T-helper 1 cell treated with Interleukin-12 subunit alpha and Interleukin-12 subunit beta and Interleukin-4 antibody, amounts not matched to agents 30 μg/mL and 1 μg/mL, for 36 hours (primary cell): ENCODE results near the gene RIT1.

ENCODE experiments used
- H3K27ac Mint-ChIP-seq: one replicate; pipeline ENCODE4 v1.8.0; 2021; ENCODE audit warnings: mild to moderate bottlenecking, mixed read lengths
- H3K27me3 Mint-ChIP-seq: one replicate; pipeline ENCODE4 v1.8.0; 2021; ENCODE audit warnings: low read depth, mixed read lengths
- H3K36me3 Mint-ChIP-seq: one replicate; pipeline ENCODE4 v1.8.0; 2021; ENCODE audit warnings: low read depth, mixed read lengths
- H3K4me1 Mint-ChIP-seq: one replicate; pipeline ENCODE4 v1.8.0; 2021; ENCODE audit warnings: low read depth, mixed read lengths
- H3K4me3 Mint-ChIP-seq: one replicate; pipeline ENCODE4 v1.8.0; 2021; ENCODE audit warnings: mild to moderate bottlenecking, moderate library complexity, mixed read lengths
- H3K9me3 Mint-ChIP-seq: one replicate; pipeline ENCODE4 v1.8.0; 2021; ENCODE audit warnings: mixed read lengths

RIT1 gene

DNA sequence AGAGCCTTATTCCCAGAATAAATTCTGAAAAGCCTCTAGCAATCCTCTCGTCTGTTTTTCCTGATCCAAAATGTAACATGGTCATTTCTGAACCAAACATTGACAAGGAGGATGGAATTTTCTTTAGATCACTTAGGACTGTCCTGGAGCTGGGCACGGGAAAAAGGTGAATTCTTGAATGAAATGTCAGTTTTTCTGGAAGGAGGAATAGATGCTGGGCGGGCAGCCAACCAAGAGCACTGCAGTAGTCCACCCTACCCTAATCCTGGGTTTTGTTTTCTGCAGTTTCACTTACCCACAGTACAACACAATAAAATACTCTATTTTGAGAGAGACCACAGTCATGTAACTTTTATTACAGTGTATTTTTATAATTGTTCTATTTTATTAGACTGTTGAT, 20.9 kb downstream of the RIT1 start:
- no peak overlapping the region for H3K27ac Mint-ChIP-seq
- H3K27me3 Mint-ChIP-seq, result no peaks in the 10 kb centered on the region
- H3K36me3 Mint-ChIP-seq, result peaks cover 2% of the 10 kb centered on the region
- H3K4me1 Mint-ChIP-seq, result peaks cover 11% of the 10 kb centered on the region
- H3K9me3 Mint-ChIP-seq, result no peaks in the 10 kb centered on the region
- no peak overlapping the region for H3K4me3 Mint-ChIP-seq

GRCh38 chr1:155889566-155889965, 21.6 kb downstream of the RIT1 start:
- Mint-ChIP-seq H3K36me3 (peaks cover 2% of the 10 kb centered on the region), H3K27me3 (no peaks in the 10 kb centered on the region)

GRCh38 chr1:155888481-155888880, 22.7 kb downstream of the RIT1 start:
- no peak overlapping the region for H3K27ac Mint-ChIP-seq
- peaks cover 8% of the 10 kb centered on the region for H3K4me1 Mint-ChIP-seq
- no peaks in the 10 kb centered on the region for H3K9me3 Mint-ChIP-seq
- H3K36me3 Mint-ChIP-seq, result peaks cover 2% of the 10 kb centered on the region
- H3K27me3 Mint-ChIP-seq, result no peaks in the 10 kb centered on the region
- H3K4me3 Mint-ChIP-seq, result no peak overlapping the region

More at GRCh38 chr1:155889566-155889965, 21.6 kb downstream of the RIT1 start:
- no peaks in the 10 kb centered on the region for H3K9me3 Mint-ChIP-seq
- H3K27ac Mint-ChIP-seq, result no peak overlapping the region
- H3K4me1 Mint-ChIP-seq, result peaks cover 11% of the 10 kb centered on the region
- no peak overlapping the region for H3K4me3 Mint-ChIP-seq

GRCh38 chr1:155884982-155885381, 26.2 kb downstream of the RIT1 start:
- no peaks in the 10 kb centered on the region for H3K27me3 Mint-ChIP-seq
- H3K36me3 Mint-ChIP-seq, result peaks cover 16% of the 10 kb centered on the region
- no peaks in the 10 kb centered on the region for H3K4me1 Mint-ChIP-seq
- H3K9me3 Mint-ChIP-seq, result no peaks in the 10 kb centered on the region
- H3K4me3 Mint-ChIP-seq, result no peak overlapping the region
- H3K27ac Mint-ChIP-seq, result no peak overlapping the region

DNA sequence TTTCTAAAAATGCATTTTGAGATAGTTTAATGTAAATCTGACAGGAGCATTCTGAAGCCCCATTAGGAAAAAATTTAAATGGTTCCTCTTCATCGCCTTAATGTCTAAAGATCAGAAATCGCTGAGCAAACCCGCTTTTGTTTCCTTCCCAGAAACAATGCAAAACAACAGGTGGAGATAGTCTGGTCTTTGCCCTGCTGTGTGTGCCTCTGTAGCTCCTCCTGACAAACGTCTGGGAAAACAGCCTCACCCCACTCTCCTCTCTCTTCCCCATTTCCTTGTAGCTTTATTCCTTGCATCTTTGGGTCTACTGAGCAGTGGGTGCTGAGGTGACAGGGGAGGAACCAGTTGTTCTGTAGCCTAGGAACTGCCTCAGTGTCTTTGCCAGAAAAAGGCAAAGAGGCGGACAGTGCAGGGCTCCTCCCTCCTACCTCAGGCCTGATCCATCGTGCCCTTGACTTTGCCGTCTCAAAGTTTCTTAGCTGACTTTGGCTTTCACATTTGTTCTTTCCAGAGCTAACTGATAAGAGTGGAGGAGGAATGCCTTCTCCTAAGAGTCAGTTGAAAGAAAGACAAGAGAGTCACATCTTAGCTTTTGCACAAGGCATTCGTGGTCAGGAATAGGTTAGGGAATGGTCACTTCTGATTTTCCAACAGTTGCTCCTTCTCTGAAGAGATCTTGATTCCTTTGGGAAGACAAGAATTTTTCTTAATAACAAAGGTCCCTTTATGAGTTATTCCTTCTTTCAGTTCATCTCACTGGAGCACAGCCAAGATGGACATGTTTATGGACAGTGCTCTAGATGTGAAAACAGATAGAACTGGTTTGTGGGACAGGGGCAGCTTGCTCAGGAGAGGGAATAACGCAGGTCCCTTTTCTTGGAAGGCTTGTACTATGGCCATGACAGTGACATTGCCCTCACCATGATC, 26.9 kb downstream of the RIT1 start:
- Mint-ChIP-seq H3K27ac (no peak overlapping the region), H3K4me3 (no peak overlapping the region)

DNA sequence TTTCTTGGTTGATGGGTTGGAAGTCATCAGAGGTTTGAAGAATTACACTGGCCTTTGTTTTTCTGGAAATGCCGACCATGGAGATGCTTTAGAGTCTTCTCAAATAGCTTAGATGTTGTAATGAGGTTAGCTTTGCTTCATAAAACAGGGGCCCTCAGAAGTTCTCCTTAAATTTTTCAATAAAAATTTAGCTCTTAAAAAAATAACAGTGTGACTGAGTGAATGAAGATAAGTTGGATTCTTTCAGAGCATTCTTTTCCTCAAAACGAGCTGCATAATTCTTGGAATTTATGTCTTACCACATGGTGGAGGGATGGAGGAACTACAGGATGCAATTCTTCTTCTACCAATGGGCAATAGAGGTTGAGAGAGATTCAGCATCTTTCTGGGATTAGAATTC, 28.4 kb downstream of the RIT1 start:
- peaks cover 21% of the 10 kb centered on the region for H3K36me3 Mint-ChIP-seq
- H3K27me3 Mint-ChIP-seq, result no peaks in the 10 kb centered on the region
- H3K27ac Mint-ChIP-seq, result no peak overlapping the region

More for the DNA sequence above, 26.9 kb downstream of the RIT1 start:
- Mint-ChIP-seq H3K36me3 (peaks cover 19% of the 10 kb centered on the region), H3K9me3 (no peaks in the 10 kb centered on the region), H3K27me3 (no peaks in the 10 kb centered on the region), H3K4me1 (no peaks in the 10 kb centered on the region)

DNA sequence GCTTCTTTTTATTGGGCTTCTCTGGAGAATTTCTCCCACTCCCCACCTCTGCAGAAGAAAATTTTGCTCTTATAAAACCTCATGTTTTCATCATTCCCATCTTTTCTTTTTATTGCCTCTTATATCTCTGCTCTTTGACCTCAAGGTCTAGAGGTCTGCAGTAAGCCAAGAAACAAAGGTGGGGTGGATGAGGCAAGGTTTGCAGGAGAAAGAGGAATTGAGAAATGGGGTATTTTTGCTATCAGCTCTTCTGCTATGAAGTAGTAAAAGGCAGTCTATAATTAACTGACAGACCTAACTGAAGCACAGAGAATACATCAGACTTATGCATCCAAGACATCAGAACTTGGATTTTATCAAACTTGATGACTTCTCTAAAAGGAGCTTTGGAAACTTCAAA, 28.9 kb downstream of the RIT1 start:
- Mint-ChIP-seq H3K4me3 (no peak overlapping the region), H3K27ac (no peak overlapping the region), H3K27me3 (no peaks in the 10 kb centered on the region), H3K4me1 (no peaks in the 10 kb centered on the region), H3K9me3 (no peaks in the 10 kb centered on the region), H3K36me3 (peaks cover 21% of the 10 kb centered on the region)

More for the DNA sequence above, 28.4 kb downstream of the RIT1 start:
- H3K9me3 Mint-ChIP-seq, result no peaks in the 10 kb centered on the region
- no peak overlapping the region for H3K4me3 Mint-ChIP-seq
- no peaks in the 10 kb centered on the region for H3K4me1 Mint-ChIP-seq

GRCh38 chr1:155880950-155881349, 30.2 kb downstream of the RIT1 start:
- Mint-ChIP-seq H3K9me3 (no peaks in the 10 kb centered on the region), H3K27ac (no peak overlapping the region), H3K4me3 (no peak overlapping the region), H3K4me1 (no peaks in the 10 kb centered on the region), H3K27me3 (no peaks in the 10 kb centered on the region), H3K36me3 (peaks cover 21% of the 10 kb centered on the region)

GRCh38 chr1:155880251-155880650, 30.9 kb downstream of the RIT1 start:
- no peaks in the 10 kb centered on the region for H3K27me3 Mint-ChIP-seq
- H3K27ac Mint-ChIP-seq, result no peak overlapping the region
- H3K9me3 Mint-ChIP-seq, result no peaks in the 10 kb centered on the region
- H3K4me3 Mint-ChIP-seq, result no peak overlapping the region
- H3K4me1 Mint-ChIP-seq, result no peaks in the 10 kb centered on the region
- peaks cover 21% of the 10 kb centered on the region for H3K36me3 Mint-ChIP-seq

- Mint-ChIP-seq H3K4me3 (no peak overlapping the region), H3K27ac (no peak overlapping the region), H3K27me3 (no peaks in the 10 kb centered on the region), H3K9me3 (no peaks in the 10 kb centered on the region), H3K4me1 (no peaks in the 10 kb centered on the region), H3K36me3 (peaks cover 21% of the 10 kb centered on the region)
Observed at GRCh38 chr1:155877945-155878344, 33.2 kb downstream of the RIT1 start.

DNA sequence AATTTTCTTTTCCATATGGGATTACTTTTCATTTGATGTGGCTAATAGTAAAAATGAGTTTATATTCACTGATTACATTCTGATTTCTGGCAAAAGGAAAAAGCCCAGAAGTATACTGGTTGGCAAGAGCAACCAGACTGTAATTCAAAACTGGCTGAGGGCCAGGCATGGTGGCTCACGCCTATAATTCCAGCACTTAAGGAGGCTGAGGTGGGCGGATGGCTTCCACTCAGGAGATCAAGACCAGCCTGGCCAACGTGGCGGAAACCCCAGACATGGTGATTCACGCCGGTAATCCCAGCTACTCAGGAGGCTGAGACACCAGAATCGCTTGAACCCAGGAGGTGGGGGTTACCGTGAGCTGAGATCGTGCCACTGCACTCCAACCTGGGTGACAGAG, 37.3 kb downstream of the RIT1 start:
- Mint-ChIP-seq H3K4me1 (peaks cover 4% of the 10 kb centered on the region), H3K36me3 (peaks cover 9% of the 10 kb centered on the region), H3K27me3 (no peaks in the 10 kb centered on the region), H3K4me3 (no peak overlapping the region), H3K9me3 (no peaks in the 10 kb centered on the region), H3K27ac (no peak overlapping the region)

- Mint-ChIP-seq H3K4me1 (peaks cover 7% of the 10 kb centered on the region), H3K4me3 (no peak overlapping the region), H3K27me3 (no peaks in the 10 kb centered on the region), H3K9me3 (no peaks in the 10 kb centered on the region), H3K27ac (no peak overlapping the region), H3K36me3 (peaks cover 11% of the 10 kb centered on the region)
Observed at GRCh38 chr1:155872527-155872926, 38.6 kb downstream of the RIT1 start.

DNA sequence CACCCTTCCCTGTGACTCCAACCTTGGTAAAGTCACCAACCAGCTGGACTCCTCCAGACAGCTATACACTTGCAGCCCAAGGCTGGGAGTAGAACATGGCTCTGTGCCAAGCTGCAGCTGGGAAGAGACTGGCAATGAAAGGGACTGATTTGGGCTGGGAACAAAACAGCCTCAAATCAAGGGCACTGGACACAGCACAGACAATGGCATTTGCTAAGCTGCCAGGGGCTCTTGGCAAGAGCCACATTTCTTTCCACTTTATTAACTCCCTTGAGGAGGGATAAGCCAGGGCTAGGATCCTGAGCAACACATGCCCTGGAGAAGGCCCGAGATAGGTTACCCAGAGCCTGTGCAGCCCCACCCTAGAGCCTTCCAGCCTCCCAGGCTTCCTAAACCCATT, 39.8 kb downstream of the RIT1 start:
- peaks cover 11% of the 10 kb centered on the region for H3K36me3 Mint-ChIP-seq
- no peak overlapping the region for H3K27ac Mint-ChIP-seq
- H3K4me3 Mint-ChIP-seq, result no peak overlapping the region
- H3K9me3 Mint-ChIP-seq, result no peaks in the 10 kb centered on the region
- H3K27me3 Mint-ChIP-seq, result no peaks in the 10 kb centered on the region
- H3K4me1 Mint-ChIP-seq, result peaks cover 7% of the 10 kb centered on the region

DNA sequence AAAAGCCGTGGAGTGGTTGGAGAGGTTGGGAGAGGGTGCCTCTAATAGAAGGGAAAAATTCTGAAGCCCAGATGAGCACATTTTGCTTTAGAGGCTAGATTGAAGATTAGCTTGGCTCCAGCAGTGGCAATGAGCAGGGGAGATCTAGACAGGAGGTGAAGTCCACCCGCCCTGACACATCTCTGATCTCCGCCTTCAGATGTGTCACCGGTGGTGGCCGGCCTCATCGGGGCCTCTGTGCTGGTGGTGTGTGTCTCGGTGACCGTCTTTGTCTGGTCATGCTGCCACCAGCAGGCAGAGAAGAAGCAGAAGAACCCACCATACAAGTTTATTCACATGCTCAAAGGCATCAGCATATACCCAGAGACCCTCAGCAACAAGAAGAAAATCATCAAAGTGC, 43.4 kb downstream of the RIT1 start:
- H3K36me3 Mint-ChIP-seq, result peaks cover 9% of the 10 kb centered on the region
- H3K9me3 Mint-ChIP-seq, result no peaks in the 10 kb centered on the region
- peaks cover 7% of the 10 kb centered on the region for H3K4me1 Mint-ChIP-seq
- H3K27me3 Mint-ChIP-seq, result no peaks in the 10 kb centered on the region
- no peak overlapping the region for H3K4me3 Mint-ChIP-seq
- H3K27ac Mint-ChIP-seq, result no peak overlapping the region

DNA sequence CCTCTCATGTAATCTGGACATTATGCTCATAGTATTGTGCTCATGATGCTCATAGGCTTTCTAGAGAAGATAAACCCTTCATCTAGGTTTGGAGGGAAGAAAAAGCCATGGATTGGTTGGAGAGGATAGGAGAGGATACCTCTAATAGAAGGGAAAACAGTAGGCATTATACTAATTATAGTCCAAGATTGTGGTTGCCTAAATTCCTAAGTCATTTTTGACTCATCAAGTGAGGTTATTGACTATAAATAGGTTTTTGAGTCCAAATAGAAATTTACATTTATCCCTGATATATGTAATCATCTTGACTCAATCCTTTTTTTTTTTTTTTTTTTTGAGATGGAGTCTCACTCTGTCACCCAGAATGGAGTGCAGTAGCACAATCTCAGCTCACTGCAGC, 46.8 kb downstream of the RIT1 start:
- peaks cover 13% of the 10 kb centered on the region for H3K36me3 Mint-ChIP-seq
- H3K4me1 Mint-ChIP-seq, result peaks cover 19% of the 10 kb centered on the region
- H3K27me3 Mint-ChIP-seq, result no peaks in the 10 kb centered on the region
- no peak overlapping the region for H3K4me3 Mint-ChIP-seq
- H3K9me3 Mint-ChIP-seq, result no peaks in the 10 kb centered on the region
- no peak overlapping the region for H3K27ac Mint-ChIP-seq
